OCI-LY1 (cell line): ENCODE measurements around the gene SPATA33.

Experiments used
- EZH2 ChIP-seq: fragments of 200-600 bp; sonication (generic), shearing (Covaris generic); IDR thresholded peaks from 2 replicates; pipeline ENCODE4 v1.8.0; 2017; ENCODE audit warnings: borderline replicate concordance, mixed run types, mild to moderate bottlenecking, antibody characterized with exemption, low read length, moderate library complexity, mixed read lengths
- TF ChIP-seq, protein P1 (sequence below): fragments of 200-600 bp; sonication (generic), shearing (Covaris generic); IDR thresholded peaks from 2 replicates; pipeline ENCODE4 v1.5.1; 2017; ENCODE audit warnings: mild to moderate bottlenecking, antibody characterized with exemption, low read length, moderate library complexity, mixed read lengths

DNA sequence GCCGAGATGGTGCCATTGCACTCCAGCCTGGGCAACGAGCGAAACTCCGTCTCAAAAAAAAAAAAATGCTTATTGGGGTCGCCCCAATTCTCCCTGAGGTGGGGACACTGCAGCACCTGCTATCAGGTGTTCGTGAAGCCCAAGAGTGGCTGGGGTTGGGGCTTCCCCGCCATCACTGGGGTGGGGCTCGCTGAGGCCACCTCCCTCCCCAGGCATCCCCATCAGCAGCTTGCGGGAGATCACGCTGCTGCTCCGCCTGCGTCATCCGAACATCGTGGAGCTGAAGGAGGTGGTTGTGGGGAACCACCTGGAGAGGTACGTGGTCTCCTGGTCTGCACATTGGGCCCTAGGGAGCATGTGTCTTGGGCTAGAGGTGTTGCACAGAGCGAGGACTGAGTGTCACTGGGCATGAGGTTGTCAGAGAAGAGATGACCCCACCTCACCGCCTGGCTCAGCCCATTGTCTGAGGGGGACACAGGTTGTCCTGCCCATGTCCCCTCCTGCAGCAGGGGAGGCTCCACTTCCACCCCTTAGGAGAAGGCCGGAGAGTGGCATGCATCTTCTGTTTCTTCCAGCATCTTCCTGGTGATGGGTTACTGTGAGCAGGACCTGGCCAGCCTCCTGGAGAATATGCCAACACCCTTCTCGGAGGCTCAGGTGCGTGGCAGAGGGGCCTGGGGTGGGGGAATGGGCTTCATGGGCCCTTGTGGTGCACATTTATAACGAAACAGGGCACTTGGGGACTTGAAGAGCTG is 33.8 kb downstream of the SPATA33 start:
- TF ChIP-seq, protein P1, sequence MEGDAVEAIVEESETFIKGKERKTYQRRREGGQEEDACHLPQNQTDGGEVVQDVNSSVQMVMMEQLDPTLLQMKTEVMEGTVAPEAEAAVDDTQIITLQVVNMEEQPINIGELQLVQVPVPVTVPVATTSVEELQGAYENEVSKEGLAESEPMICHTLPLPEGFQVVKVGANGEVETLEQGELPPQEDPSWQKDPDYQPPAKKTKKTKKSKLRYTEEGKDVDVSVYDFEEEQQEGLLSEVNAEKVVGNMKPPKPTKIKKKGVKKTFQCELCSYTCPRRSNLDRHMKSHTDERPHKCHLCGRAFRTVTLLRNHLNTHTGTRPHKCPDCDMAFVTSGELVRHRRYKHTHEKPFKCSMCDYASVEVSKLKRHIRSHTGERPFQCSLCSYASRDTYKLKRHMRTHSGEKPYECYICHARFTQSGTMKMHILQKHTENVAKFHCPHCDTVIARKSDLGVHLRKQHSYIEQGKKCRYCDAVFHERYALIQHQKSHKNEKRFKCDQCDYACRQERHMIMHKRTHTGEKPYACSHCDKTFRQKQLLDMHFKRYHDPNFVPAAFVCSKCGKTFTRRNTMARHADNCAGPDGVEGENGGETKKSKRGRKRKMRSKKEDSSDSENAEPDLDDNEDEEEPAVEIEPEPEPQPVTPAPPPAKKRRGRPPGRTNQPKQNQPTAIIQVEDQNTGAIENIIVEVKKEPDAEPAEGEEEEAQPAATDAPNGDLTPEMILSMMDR: no peak
- TF ChIP-seq EZH2: no peak
